Activated CD4-positive, alpha-beta memory T cell treated with anti-CD3 and anti-CD28 coated beads for 36 hours (primary cell): ENCODE results near the gene ITGB1BP1. TPM values are rescaled to one million over a fixed set of nuclear protein-coding genes. Genes with fewer than 3 reads are reported as not detected.

ENCODE experiments used
- CTCF ChIA-PET: fragments of 350-600 bp; sonication (Branson Sonifier 250); formaldehyde crosslinking; loops from one replicate; lab custom pipeline; 2021; ENCODE audit warnings: antibody characterized with exemption, inconsistent platforms; lab: Charles Lee
- POLR2A ChIA-PET: fragments of 350-600 bp; sonication (Branson Sonifier 250); formaldehyde crosslinking; loops from one replicate; lab custom pipeline; 2021; ENCODE audit warnings: antibody characterized with exemption; lab: Charles Lee
- DNase-seq: peaks from one replicate; pipeline ENCODE4 v3.0.0-alpha.2; 2020
- H3K27ac Mint-ChIP-seq: one replicate; pipeline ENCODE4 v1.8.0; 2021; ENCODE audit warnings: mixed read lengths
- H3K27me3 Mint-ChIP-seq: one replicate; pipeline ENCODE4 v1.8.0; 2021; ENCODE audit warnings: mixed read lengths
- H3K36me3 Mint-ChIP-seq: one replicate; pipeline ENCODE4 v1.8.0; 2021; ENCODE audit warnings: mixed read lengths
- H3K4me1 Mint-ChIP-seq: one replicate; pipeline ENCODE4 v1.8.0; 2021; ENCODE audit warnings: low read depth, mixed read lengths
- H3K4me3 Mint-ChIP-seq: one replicate; pipeline ENCODE4 v1.8.0; 2021; ENCODE audit warnings: mild to moderate bottlenecking, mixed read lengths
- H3K9me3 Mint-ChIP-seq: one replicate; pipeline ENCODE4 v1.8.0; 2021; ENCODE audit warnings: mixed read lengths
- intact Hi-C: fragments of 100-400 bp; cut with micrococcal nuclease; formaldehyde crosslinking; loops from one replicate; pipeline ENCODE4 v1.15.1; 2023
- total RNA-seq, 2 experiments: library from RNA; stranded (reverse); gene quantifications; one replicate each; pipeline ENCODE4 v1.2.3, GENCODE V29; 2021

The ITGB1BP1 gene
- total RNA-seq, 2 experiments from 2014 or later, result 136 to 142 TPM

DNA sequence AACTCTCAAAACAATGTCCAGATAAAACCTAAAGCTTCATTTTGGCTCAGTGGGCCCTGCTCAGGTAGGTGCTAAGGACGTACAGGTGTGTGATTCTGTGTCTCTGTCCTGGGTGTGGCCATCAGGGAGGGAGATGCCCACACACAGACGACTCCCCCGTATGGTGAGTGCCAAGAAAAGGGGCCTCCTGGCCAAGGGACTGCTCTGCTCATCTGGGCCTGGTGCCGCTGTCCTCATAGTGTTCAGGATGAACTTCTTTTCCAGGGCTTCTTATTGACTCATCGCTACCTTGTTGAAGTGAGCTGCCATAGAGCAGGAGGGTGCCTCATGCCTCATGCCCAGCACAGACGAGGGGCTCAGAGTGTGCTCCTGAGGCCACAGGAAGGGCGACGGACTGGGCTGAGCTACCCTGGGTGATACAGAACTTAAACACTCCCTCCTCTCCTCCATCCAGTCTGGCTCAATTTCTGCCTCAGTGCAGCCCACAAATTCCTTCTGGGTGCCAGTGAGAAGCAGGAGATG lies 57.8 kb downstream of the ITGB1BP1 start:
- no peaks in the 10 kb centered on the region for H3K36me3 Mint-ChIP-seq
- ChIA-PET POLR2A (no interaction called here), CTCF (no interaction called here)
- H3K27ac Mint-ChIP-seq, result no peak overlapping the region
- intact Hi-C loops, result no loop called here
- no peaks in the 10 kb centered on the region for H3K9me3 Mint-ChIP-seq
- H3K27me3 Mint-ChIP-seq, result peaks cover 11% of the 10 kb centered on the region
- DNase-seq, result no peak
- H3K4me1 Mint-ChIP-seq, result peaks cover 6% of the 10 kb centered on the region
- no peak overlapping the region for H3K4me3 Mint-ChIP-seq

- H3K36me3 Mint-ChIP-seq, result no peaks in the 10 kb centered on the region
- intact Hi-C loops, result no loop called here
- H3K4me1 Mint-ChIP-seq, result peaks cover under 1% of the 10 kb centered on the region
- ChIA-PET CTCF (interaction anchor here (0.9 kb wide), 1 partner anchor 225 kb away, joined by 3 read pairs; no protein-coding TSS in a partner anchor), POLR2A (no interaction called here)
- no peak overlapping the region for H3K4me3 Mint-ChIP-seq
- peaks cover 8% of the 10 kb centered on the region for H3K27me3 Mint-ChIP-seq
- no peaks in the 10 kb centered on the region for H3K9me3 Mint-ChIP-seq
- DNase-seq, result no peak
- no peak overlapping the region for H3K27ac Mint-ChIP-seq
Measured at GRCh38 chr2:9364791-9365497, 58.4 kb downstream of the ITGB1BP1 start.

DNA sequence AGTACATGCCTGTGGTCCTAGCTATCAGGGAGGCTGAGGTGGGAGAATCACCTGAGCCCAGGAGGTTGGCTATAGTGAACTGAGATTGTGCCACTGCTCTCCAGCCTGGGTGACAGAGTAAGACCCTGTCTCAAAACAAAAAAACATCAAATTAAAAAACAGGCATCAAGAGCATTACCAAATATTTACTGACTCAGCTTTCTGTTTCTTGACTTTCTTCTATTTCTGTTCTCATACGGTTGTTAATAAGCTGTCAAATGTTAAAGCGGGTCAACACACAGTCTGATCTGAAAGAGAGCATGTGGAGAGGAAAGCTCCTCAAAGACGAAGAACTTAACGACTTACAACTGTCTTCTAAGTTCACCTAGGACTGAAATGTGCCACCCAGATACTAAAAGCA lies 59.0 kb downstream of the ITGB1BP1 start:
- intact Hi-C loops, result no loop called here
- no peak overlapping the region for H3K4me3 Mint-ChIP-seq
- no peaks in the 10 kb centered on the region for H3K4me1 Mint-ChIP-seq
- H3K27ac Mint-ChIP-seq, result no peak overlapping the region
- no peaks in the 10 kb centered on the region for H3K36me3 Mint-ChIP-seq
- ChIA-PET POLR2A (no interaction called here), CTCF (interaction anchor here (0.9 kb wide), 1 partner anchor 225 kb away, joined by 3 read pairs; no protein-coding TSS in a partner anchor)
- H3K9me3 Mint-ChIP-seq, result no peaks in the 10 kb centered on the region
- peaks cover 7% of the 10 kb centered on the region for H3K27me3 Mint-ChIP-seq
- no peak for DNase-seq

GRCh38 chr2:9360701-9361100 lies 62.6 kb downstream of the ITGB1BP1 start:
- ChIA-PET POLR2A (no interaction called here), CTCF (no interaction called here)
- intact Hi-C loops, result no loop called here
- DNase-seq, result no peak
- Mint-ChIP-seq H3K36me3 (no peaks in the 10 kb centered on the region), H3K9me3 (no peaks in the 10 kb centered on the region), H3K4me3 (no peak overlapping the region), H3K4me1 (peaks cover 4% of the 10 kb centered on the region), H3K27me3 (peaks cover 22% of the 10 kb centered on the region), H3K27ac (no peak overlapping the region)

DNA sequence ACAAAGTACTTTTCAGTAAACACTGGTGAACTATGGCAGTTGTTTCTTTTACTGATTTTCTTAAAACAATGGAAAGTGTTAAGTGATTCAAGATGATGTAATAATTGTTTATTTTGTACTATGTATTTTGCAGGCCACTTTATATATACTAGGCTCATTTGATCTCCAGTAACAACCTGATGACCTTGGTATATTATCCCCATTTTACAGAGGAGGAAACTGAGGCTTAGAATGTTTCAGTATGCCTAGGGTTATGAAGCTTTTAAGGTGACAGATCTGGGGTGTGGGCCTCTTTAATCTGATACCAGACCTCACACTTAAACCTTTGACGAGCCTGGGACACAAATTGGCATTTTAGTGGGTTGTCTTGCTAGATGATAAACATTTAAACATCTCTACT lies 63.2 kb downstream of the ITGB1BP1 start:
- H3K36me3 Mint-ChIP-seq, result no peaks in the 10 kb centered on the region
- POLR2A ChIA-PET, result no interaction called here
- CTCF ChIA-PET, result interaction anchor here (1.6 kb wide), 1 partner anchor 9 kb away, joined by 4 read pairs; no protein-coding TSS in a partner anchor
- intact Hi-C loops, result no loop called here
- no peaks in the 10 kb centered on the region for H3K9me3 Mint-ChIP-seq
- H3K27me3 Mint-ChIP-seq, result peaks cover 23% of the 10 kb centered on the region
- H3K4me3 Mint-ChIP-seq, result no peak overlapping the region
- H3K4me1 Mint-ChIP-seq, result peaks cover 4% of the 10 kb centered on the region
- H3K27ac Mint-ChIP-seq, result no peak overlapping the region
- DNase-seq, result no peak

GRCh38 chr2:9359463-9359862 lies 63.9 kb downstream of the ITGB1BP1 start:
- CTCF ChIA-PET, result interaction anchor here (1.6 kb wide), 1 partner anchor 10 kb away, joined by 4 read pairs; no protein-coding TSS in a partner anchor
- H3K4me3 Mint-ChIP-seq, result no peak overlapping the region
- no peaks in the 10 kb centered on the region for H3K9me3 Mint-ChIP-seq
- H3K4me1 Mint-ChIP-seq, result peaks cover 4% of the 10 kb centered on the region
- DNase-seq, result no peak
- peaks cover 25% of the 10 kb centered on the region for H3K27me3 Mint-ChIP-seq
- POLR2A ChIA-PET, result no interaction called here
- no peaks in the 10 kb centered on the region for H3K36me3 Mint-ChIP-seq
- H3K27ac Mint-ChIP-seq, result no peak overlapping the region
- intact Hi-C loops, result no loop called here

DNA sequence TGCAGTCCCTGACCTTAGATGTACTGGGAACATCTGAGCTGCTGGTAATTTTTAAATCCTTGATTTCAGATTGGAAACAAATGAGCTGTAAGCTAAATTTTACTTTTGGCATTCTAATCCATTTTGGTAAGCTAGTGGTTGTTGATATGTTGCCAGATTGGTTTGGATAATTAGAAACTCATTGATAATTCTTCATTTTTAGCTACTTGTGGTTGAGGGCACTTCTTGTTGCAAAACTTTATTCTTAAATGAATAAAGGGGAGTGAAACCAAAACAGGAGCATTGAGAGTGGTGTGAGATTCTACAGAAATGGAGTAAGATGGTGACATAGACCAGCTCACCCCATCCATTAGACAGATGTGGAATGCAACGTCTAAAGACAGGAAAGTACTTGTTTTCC lies 64.5 kb downstream of the ITGB1BP1 start:
- no peak overlapping the region for H3K4me3 Mint-ChIP-seq
- no peaks in the 10 kb centered on the region for H3K36me3 Mint-ChIP-seq
- no peak for DNase-seq
- H3K4me1 Mint-ChIP-seq, result peaks cover 4% of the 10 kb centered on the region
- CTCF ChIA-PET, result interaction anchor here (1.6 kb wide), 1 partner anchor 10 kb away, joined by 4 read pairs; no protein-coding TSS in a partner anchor
- intact Hi-C loops, result no loop called here
- no peak overlapping the region for H3K27ac Mint-ChIP-seq
- H3K27me3 Mint-ChIP-seq, result peaks cover 26% of the 10 kb centered on the region
- POLR2A ChIA-PET, result no interaction called here
- H3K9me3 Mint-ChIP-seq, result no peaks in the 10 kb centered on the region

DNA sequence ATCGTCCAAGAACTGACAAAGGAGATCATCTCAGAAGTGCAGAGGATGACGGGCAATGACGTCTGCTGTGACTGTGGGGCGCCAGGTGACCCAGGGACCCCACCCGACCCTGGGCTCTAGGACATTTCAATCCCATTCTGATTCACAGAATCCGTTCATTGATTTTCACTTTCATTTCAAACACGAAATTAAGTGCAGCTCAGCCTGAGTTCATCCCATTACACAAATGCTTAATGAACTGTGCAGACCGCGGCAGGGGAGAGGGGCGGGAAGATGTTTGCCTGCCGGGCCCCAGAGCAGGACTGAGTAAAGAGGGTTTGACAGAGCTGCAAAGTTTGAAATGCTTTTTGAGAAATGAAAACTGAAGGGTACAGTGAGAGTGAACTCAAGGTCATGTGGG lies 67.1 kb downstream of the ITGB1BP1 start:
- Mint-ChIP-seq H3K36me3 (no peaks in the 10 kb centered on the region), H3K27me3 (peaks cover 26% of the 10 kb centered on the region), H3K27ac (no peak overlapping the region), H3K9me3 (no peaks in the 10 kb centered on the region), H3K4me1 (peaks cover 4% of the 10 kb centered on the region), H3K4me3 (no peak overlapping the region)
- intact Hi-C loops, result no loop called here
- no peak for DNase-seq
- ChIA-PET POLR2A (no interaction called here), CTCF (no interaction called here)

DNA sequence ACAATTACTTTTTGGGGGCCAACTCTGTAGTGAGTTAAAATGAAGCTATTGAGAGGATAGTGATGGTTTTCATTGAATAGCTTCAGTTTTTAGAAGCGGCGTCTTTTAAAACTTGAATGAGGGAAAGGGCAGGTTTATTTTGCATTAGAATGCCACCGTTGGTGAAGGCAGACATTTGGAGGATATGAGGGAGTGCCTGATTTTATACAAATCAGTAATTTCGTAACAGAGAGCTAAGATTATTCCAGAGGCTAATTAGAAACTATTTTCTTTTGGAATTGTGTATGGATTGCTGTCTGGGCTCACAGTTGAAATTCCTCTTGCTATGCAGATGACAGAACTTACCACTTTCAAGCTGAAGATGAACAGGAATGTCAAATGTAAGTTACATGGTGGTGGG lies 67.6 kb downstream of the ITGB1BP1 start:
- no peak overlapping the region for H3K4me3 Mint-ChIP-seq
- H3K27me3 Mint-ChIP-seq, result peaks cover 26% of the 10 kb centered on the region
- ChIA-PET CTCF (no interaction called here), POLR2A (no interaction called here)
- no peak for DNase-seq
- no peaks in the 10 kb centered on the region for H3K9me3 Mint-ChIP-seq
- H3K27ac Mint-ChIP-seq, result no peak overlapping the region
- H3K36me3 Mint-ChIP-seq, result no peaks in the 10 kb centered on the region
- peaks cover 4% of the 10 kb centered on the region for H3K4me1 Mint-ChIP-seq
- intact Hi-C loops, result no loop called here

DNA sequence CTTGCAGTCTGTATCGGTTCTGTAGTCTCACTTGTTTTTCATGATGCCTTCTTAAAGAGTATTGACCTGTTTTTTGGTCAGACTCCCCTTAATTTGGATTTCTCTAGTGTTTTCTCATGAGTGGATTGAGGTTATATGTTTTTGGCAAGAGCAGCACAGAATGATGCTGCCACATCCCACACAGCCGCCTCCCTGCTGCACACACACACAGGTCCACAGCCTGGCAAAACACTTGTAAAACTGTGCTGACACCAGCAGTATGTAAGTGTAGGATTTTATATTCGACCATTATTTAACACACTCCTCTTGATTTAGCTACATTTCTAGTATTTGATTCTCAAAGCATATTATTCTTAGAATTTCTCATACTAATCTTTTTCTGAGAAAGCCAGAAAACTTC lies 68.1 kb downstream of the ITGB1BP1 start:
- Mint-ChIP-seq H3K27me3 (peaks cover 26% of the 10 kb centered on the region), H3K4me1 (peaks cover 4% of the 10 kb centered on the region), H3K9me3 (no peaks in the 10 kb centered on the region), H3K27ac (no peak overlapping the region), H3K4me3 (no peak overlapping the region), H3K36me3 (no peaks in the 10 kb centered on the region)
- intact Hi-C loops, result no loop called here
- CTCF ChIA-PET, result no interaction called here
- no peak for DNase-seq
- POLR2A ChIA-PET, result no interaction called here

GRCh38 chr2:9354318-9354717 lies 69.0 kb downstream of the ITGB1BP1 start:
- no peak for DNase-seq
- Mint-ChIP-seq H3K27ac (no peak overlapping the region), H3K4me1 (peaks cover 4% of the 10 kb centered on the region), H3K36me3 (no peaks in the 10 kb centered on the region), H3K4me3 (no peak overlapping the region), H3K9me3 (no peaks in the 10 kb centered on the region), H3K27me3 (peaks cover 25% of the 10 kb centered on the region)
- intact Hi-C loops, result no loop called here
- POLR2A ChIA-PET, result no interaction called here
- CTCF ChIA-PET, result no interaction called here
